ENCODE measurements around the gene ERFE. TPM values are rescaled to one million over a fixed set of nuclear protein-coding genes. Genes with fewer than 3 reads are reported as not detected.

Gene ERFE
- total RNA-seq, 1 donor from 2014 or later: 1.2 TPM

- Mint-ChIP-seq H3K4me1 (ENCODE audit: unreplicated experiment) (peaks cover 9% of the 10 kb centered on the region), H3K27ac (ENCODE audit: unreplicated experiment) (no peak overlapping the region), H3K27me3 (ENCODE audit: unreplicated experiment) (no peaks in the 10 kb centered on the region), H3K4me3 (ENCODE audit: unreplicated experiment) (no peak overlapping the region), H3K9me3 (ENCODE audit: unreplicated experiment) (peaks cover 4% of the 10 kb centered on the region), H3K36me3 (ENCODE audit: unreplicated experiment) (no peaks in the 10 kb centered on the region)
- no peak for TF ChIP-seq CTCF (IDR thresholded peaks at IDR 0.05)
- no peak for DNase-seq (ENCODE audit: extremely low spot score, unreplicated experiment)
These were observed 3.6 kb upstream of the ERFE start for GRCh38 chr2:238155051-238155760.

GRCh38 chr2:238155761-238156694 lies 2.7 kb upstream of the ERFE start:
- H3K27me3 Mint-ChIP-seq (ENCODE audit: unreplicated experiment): no peaks in the 10 kb centered on the region
- H3K4me1 Mint-ChIP-seq (ENCODE audit: unreplicated experiment): peaks cover 9% of the 10 kb centered on the region
- no peak overlapping the region for H3K27ac Mint-ChIP-seq (ENCODE audit: unreplicated experiment)
- TF ChIP-seq CTCF (IDR thresholded peaks at IDR 0.05): no peak
- no peak overlapping the region for H3K4me3 Mint-ChIP-seq (ENCODE audit: unreplicated experiment)
- H3K36me3 Mint-ChIP-seq (ENCODE audit: unreplicated experiment): no peaks in the 10 kb centered on the region
- H3K9me3 Mint-ChIP-seq (ENCODE audit: unreplicated experiment): peaks cover 4% of the 10 kb centered on the region
- no peak for DNase-seq (ENCODE audit: extremely low spot score, unreplicated experiment)

- no peak for DNase-seq (ENCODE audit: extremely low spot score, unreplicated experiment)
- no peak for TF ChIP-seq CTCF (IDR thresholded peaks at IDR 0.05)
- Mint-ChIP-seq H3K9me3 (ENCODE audit: unreplicated experiment) (peaks cover 4% of the 10 kb centered on the region), H3K4me3 (ENCODE audit: unreplicated experiment) (no peak overlapping the region), H3K27me3 (ENCODE audit: unreplicated experiment) (no peaks in the 10 kb centered on the region), H3K4me1 (ENCODE audit: unreplicated experiment) (peaks cover 9% of the 10 kb centered on the region), H3K27ac (ENCODE audit: unreplicated experiment) (no peak overlapping the region), H3K36me3 (ENCODE audit: unreplicated experiment) (no peaks in the 10 kb centered on the region)
These were observed 1.2 kb upstream of the ERFE start for GRCh38 chr2:238157506-238158017.

GRCh38 chr2:238158018-238158508 lies 707 bp upstream of the ERFE start:
- no peak for TF ChIP-seq CTCF (IDR thresholded peaks at IDR 0.05)
- no peaks in the 10 kb centered on the region for H3K27me3 Mint-ChIP-seq (ENCODE audit: unreplicated experiment)

More at GRCh38 chr2:238158018-238158508, 707 bp upstream of the ERFE start:
- Mint-ChIP-seq H3K4me1 (ENCODE audit: unreplicated experiment) (peaks cover 9% of the 10 kb centered on the region), H3K4me3 (ENCODE audit: unreplicated experiment) (no peak overlapping the region), H3K36me3 (ENCODE audit: unreplicated experiment) (no peaks in the 10 kb centered on the region), H3K9me3 (ENCODE audit: unreplicated experiment) (peaks cover 4% of the 10 kb centered on the region), H3K27ac (ENCODE audit: unreplicated experiment) (no peak overlapping the region)
- DNase-seq (ENCODE audit: extremely low spot score, unreplicated experiment): no peak

Measured in osteocyte (in vitro differentiated cells).